SK-N-SH treated with all-trans-retinoic acid at 6 μM for 48 hours (cell line): ENCODE data around the gene GGTLC1.

Source experiments
- ATAC-seq: fragments of 200-7000 bp; cut with Tn5 transposase; 3 replicates; pipeline ENCODE4 v1.9.1; 2020; ENCODE audit warnings: mild to moderate bottlenecking, moderate library complexity
- ARNTL ChIP-seq: fragments of 450-650 bp; formaldehyde crosslinking; IDR thresholded peaks from 2 replicates; pipeline ENCODE4 v1.5.0; 2020; ENCODE audit warnings: low read depth, mild to moderate bottlenecking, moderate library complexity, borderline replicate concordance
- BACH2 ChIP-seq: fragments of 250-450 bp; sonication (Bioruptor Pico); IDR thresholded peaks from 2 replicates; pipeline ENCODE4 v1.9.0; 2021; ENCODE audit warnings: mild to moderate bottlenecking, borderline replicate concordance
- CREB5 ChIP-seq: fragments of 250-450 bp; sonication (Bioruptor Pico); IDR thresholded peaks from 2 replicates; pipeline ENCODE4 v1.5.1; 2020; ENCODE audit warnings: low read depth, mild to moderate bottlenecking, moderate library complexity
- CSDC2 ChIP-seq: fragments of 250-450 bp; sonication (Bioruptor Pico); IDR thresholded peaks from 2 replicates; pipeline ENCODE4 v1.5.0; 2020; ENCODE audit warnings: mild to moderate bottlenecking, moderate library complexity
- ESRRG ChIP-seq: fragments of 250-450 bp; sonication (Bioruptor Pico); IDR thresholded peaks from 2 replicates; pipeline ENCODE4 v1.6.1; 2021; ENCODE audit warnings: mild to moderate bottlenecking
- GLIS3 ChIP-seq: fragments of 250-450 bp; sonication (Bioruptor Pico); IDR thresholded peaks from 2 replicates; pipeline ENCODE4 v1.5.0; 2020; ENCODE audit warnings: mild to moderate bottlenecking, moderate library complexity
- ISL1 ChIP-seq: fragments of 250-450 bp; sonication (Bioruptor Pico); IDR thresholded peaks from 2 replicates; pipeline ENCODE4 v2.1.2; 2022; ENCODE audit warnings: mild to moderate bottlenecking, moderate library complexity
- POU6F1 ChIP-seq: fragments of 250-450 bp; sonication (Bioruptor Pico); IDR thresholded peaks from 2 replicates; pipeline ENCODE4 v1.8.0; 2021; ENCODE audit warnings: low read depth, mild to moderate bottlenecking, moderate library complexity, borderline replicate concordance
- RARB ChIP-seq: fragments of 250-450 bp; sonication (Bioruptor Pico); IDR thresholded peaks from 2 replicates; pipeline ENCODE4 v1.8.0; 2021; ENCODE audit warnings: mild to moderate bottlenecking, moderate library complexity
- TOX ChIP-seq: fragments of 250-450 bp; sonication (Bioruptor Pico); IDR thresholded peaks from 2 replicates; pipeline ENCODE4 v1.8.0; 2021; ENCODE audit warnings: mild to moderate bottlenecking, moderate library complexity, borderline replicate concordance
- TSHZ2 ChIP-seq: fragments of 250-450 bp; sonication (Bioruptor Pico); IDR thresholded peaks from 2 replicates; pipeline ENCODE4 v1.5.0; 2020; ENCODE audit warnings: mild to moderate bottlenecking, moderate library complexity
- ZC3H10 ChIP-seq: fragments of 250-450 bp; sonication (Bioruptor Pico); IDR thresholded peaks from 2 replicates; pipeline ENCODE4 v1.5.1; 2021; ENCODE audit warnings: mild to moderate bottlenecking, moderate library complexity
- ZFP3 ChIP-seq: fragments of 250-450 bp; sonication (Bioruptor Pico); IDR thresholded peaks from 2 replicates; pipeline ENCODE4 v1.5.0; 2020; ENCODE audit warnings: mild to moderate bottlenecking, moderate library complexity
- ZFP30 ChIP-seq: fragments of 450-650 bp; formaldehyde crosslinking; IDR thresholded peaks from 2 replicates; pipeline ENCODE4 v1.5.0; 2022; ENCODE audit warnings: mild to moderate bottlenecking, moderate library complexity
- ZNF565 ChIP-seq: fragments of 450-650 bp; formaldehyde crosslinking; conservative IDR thresholded peaks from 2 replicates; pipeline ENCODE4 v1.5.0; 2020; ENCODE audit warnings: low read depth, mild to moderate bottlenecking, moderate library complexity
- ZNF70 ChIP-seq: fragments of 450-650 bp; formaldehyde crosslinking; IDR thresholded peaks from 2 replicates; pipeline ENCODE4 v1.5.0; 2020; ENCODE audit warnings: mild to moderate bottlenecking, moderate library complexity
- ZNF8 ChIP-seq: fragments of 450-650 bp; formaldehyde crosslinking; IDR thresholded peaks from 2 replicates; pipeline ENCODE4 v1.5.0; 2020; ENCODE audit warnings: mild to moderate bottlenecking, moderate library complexity
- TF ChIP-seq, protein P1 (sequence below): fragments of 250-450 bp; sonication (Bioruptor Pico); IDR thresholded peaks from 2 replicates; pipeline ENCODE4 v1.8.0; 2020; ENCODE audit warnings: mild to moderate bottlenecking, moderate library complexity, borderline replicate concordance
- TF ChIP-seq, protein P2 (sequence below): fragments of 250-450 bp; sonication (Bioruptor Pico); IDR thresholded peaks from 2 replicates; pipeline ENCODE4 v1.5.1; 2021; ENCODE audit warnings: mild to moderate bottlenecking, moderate library complexity

The GGTLC1 gene

DNA sequence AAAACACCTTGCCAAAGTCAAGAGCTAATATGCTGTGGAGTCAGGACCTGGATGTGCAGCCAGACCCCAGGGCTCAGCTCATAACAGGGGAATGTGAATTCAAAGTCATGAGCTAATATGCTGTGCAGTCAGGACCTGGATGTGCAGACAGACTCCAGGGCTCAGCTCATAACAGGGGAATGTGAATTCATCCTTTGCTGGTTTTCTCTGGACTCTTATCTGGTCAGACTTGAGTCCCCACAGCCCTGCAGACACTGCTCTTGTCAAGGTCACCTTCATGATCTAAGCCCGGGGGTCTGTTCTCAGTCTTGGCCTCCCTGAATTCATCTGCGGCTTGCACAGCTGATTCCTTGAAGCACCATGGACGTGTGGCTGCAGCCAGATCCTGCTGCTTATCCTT is 19.2 kb upstream of the GGTLC1 start:
- TF ChIP-seq CSDC2 (CRISPR knock-in tag) (no peak), CREB5 (CRISPR knock-in tag) (no peak), TSHZ2 (CRISPR knock-in tag) (no peak), RARB (CRISPR knock-in tag) (no peak), ZNF8 (CRISPR knock-in tag) (no peak), ZC3H10 (CRISPR knock-in tag) (no peak), ZFP3 (CRISPR knock-in tag) (no peak), ISL1 (no peak), ESRRG (CRISPR knock-in tag) (no peak), ZNF70 (CRISPR knock-in tag) (no peak)
- TF ChIP-seq, protein P1, sequence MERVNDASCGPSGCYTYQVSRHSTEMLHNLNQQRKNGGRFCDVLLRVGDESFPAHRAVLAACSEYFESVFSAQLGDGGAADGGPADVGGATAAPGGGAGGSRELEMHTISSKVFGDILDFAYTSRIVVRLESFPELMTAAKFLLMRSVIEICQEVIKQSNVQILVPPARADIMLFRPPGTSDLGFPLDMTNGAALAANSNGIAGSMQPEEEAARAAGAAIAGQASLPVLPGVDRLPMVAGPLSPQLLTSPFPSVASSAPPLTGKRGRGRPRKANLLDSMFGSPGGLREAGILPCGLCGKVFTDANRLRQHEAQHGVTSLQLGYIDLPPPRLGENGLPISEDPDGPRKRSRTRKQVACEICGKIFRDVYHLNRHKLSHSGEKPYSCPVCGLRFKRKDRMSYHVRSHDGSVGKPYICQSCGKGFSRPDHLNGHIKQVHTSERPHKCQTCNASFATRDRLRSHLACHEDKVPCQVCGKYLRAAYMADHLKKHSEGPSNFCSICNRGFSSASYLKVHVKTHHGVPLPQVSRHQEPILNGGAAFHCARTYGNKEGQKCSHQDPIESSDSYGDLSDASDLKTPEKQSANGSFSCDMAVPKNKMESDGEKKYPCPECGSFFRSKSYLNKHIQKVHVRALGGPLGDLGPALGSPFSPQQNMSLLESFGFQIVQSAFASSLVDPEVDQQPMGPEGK (CRISPR knock-in tag) = no peak
- TF ChIP-seq, protein P2, sequence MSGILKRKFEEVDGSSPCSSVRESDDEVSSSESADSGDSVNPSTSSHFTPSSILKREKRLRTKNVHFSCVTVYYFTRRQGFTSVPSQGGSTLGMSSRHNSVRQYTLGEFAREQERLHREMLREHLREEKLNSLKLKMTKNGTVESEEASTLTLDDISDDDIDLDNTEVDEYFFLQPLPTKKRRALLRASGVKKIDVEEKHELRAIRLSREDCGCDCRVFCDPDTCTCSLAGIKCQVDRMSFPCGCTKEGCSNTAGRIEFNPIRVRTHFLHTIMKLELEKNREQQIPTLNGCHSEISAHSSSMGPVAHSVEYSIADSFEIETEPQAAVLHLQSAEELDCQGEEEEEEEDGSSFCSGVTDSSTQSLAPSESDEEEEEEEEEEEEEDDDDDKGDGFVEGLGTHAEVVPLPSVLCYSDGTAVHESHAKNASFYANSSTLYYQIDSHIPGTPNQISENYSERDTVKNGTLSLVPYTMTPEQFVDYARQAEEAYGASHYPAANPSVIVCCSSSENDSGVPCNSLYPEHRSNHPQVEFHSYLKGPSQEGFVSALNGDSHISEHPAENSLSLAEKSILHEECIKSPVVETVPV (CRISPR knock-in tag) = no peak
- no peak for ATAC-seq

- TF ChIP-seq, protein P2 (CRISPR knock-in tag) = no peak
- no peak for TF ChIP-seq GLIS3 (CRISPR knock-in tag)
- no peak for TF ChIP-seq POU6F1
- TF ChIP-seq TOX = no peak
- TF ChIP-seq ZC3H10 (CRISPR knock-in tag) = no peak
- no peak for TF ChIP-seq ISL1
- no peak for ATAC-seq
Measured at GRCh38 chr20:24007073-24007595, 18.6 kb upstream of the GGTLC1 start.

GRCh38 chr20:24006626-24007025 is 18.0 kb upstream of the GGTLC1 start:
- TF ChIP-seq ARNTL (CRISPR knock-in tag) = no peak
- no peak for TF ChIP-seq ZNF565 (CRISPR knock-in tag)
- TF ChIP-seq CSDC2 (CRISPR knock-in tag) = no peak
- no peak for TF ChIP-seq BACH2
- no peak for TF ChIP-seq ZFP30 (CRISPR knock-in tag)
- TF ChIP-seq ESRRG (CRISPR knock-in tag) = no peak
- TF ChIP-seq ISL1 = no peak
- TF ChIP-seq RARB (CRISPR knock-in tag) = no peak
- no peak for TF ChIP-seq ZC3H10 (CRISPR knock-in tag)
- ATAC-seq = no peak
